IPS-15b (cell line): ENCODE results near the gene ANKRD22.

Experiments used
- H3K27me3 ChIP-seq: one replicate; pipeline ENCODE4 v1.6.1; 2013; ENCODE audit warnings: low read length; ENCODE audit not compliant: control insufficient read depth, insufficient read depth
- H3K36me3 ChIP-seq: one replicate; pipeline ENCODE4 v1.6.1; 2013; ENCODE audit warnings: low read length; ENCODE audit not compliant: control insufficient read depth, insufficient read depth
- H3K4me1 ChIP-seq: one replicate; pipeline ENCODE4 v1.6.1; 2013; ENCODE audit warnings: mild to moderate bottlenecking, low read length; ENCODE audit not compliant: control insufficient read depth, insufficient read depth
- H3K4me3 ChIP-seq: one replicate; pipeline ENCODE4 v1.5.1; 2013; ENCODE audit warnings: low read depth, low read length
- H3K9ac ChIP-seq: one replicate; pipeline ENCODE4 v1.6.1; 2013; ENCODE audit warnings: low read depth, mild to moderate bottlenecking, low read length
- H3K9me3 ChIP-seq: one replicate; pipeline ENCODE4 v1.6.1; 2013; ENCODE audit warnings: mild to moderate bottlenecking, low read length; ENCODE audit not compliant: control insufficient read depth, insufficient read depth

The ANKRD22 gene

DNA sequence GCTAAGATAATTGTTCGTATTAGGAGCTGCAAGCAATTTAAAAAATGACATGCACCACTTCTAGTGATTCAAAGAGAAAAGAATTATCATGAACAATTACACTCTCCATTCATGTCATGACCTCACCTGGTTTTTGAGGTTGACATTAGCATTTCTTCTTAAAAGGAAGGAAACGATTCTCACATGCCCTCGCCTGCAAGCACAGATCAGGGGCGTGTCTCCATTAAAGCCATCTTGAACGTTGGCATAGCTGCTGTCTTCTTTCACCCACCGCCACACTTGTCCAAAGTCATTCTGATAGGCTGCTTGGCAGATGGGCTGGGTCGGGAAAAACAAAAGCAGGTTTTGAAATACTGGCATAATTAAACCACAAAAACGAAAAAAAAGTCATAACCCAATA lies 19.9 kb downstream of the ANKRD22 start:
- H3K9me3 ChIP-seq, result no peaks in the 10 kb centered on the region
- H3K27me3 ChIP-seq, result no peaks in the 10 kb centered on the region
- no peak overlapping the region for H3K4me3 ChIP-seq
- no peak overlapping the region for H3K9ac ChIP-seq
- H3K36me3 ChIP-seq, result no peaks in the 10 kb centered on the region
- no peaks in the 10 kb centered on the region for H3K4me1 ChIP-seq

- no peak overlapping the region for H3K9ac ChIP-seq
- no peaks in the 10 kb centered on the region for H3K27me3 ChIP-seq
- H3K36me3 ChIP-seq, result no peaks in the 10 kb centered on the region
- no peaks in the 10 kb centered on the region for H3K4me1 ChIP-seq
- no peak overlapping the region for H3K4me3 ChIP-seq
- H3K9me3 ChIP-seq, result no peaks in the 10 kb centered on the region
Measured at GRCh38 chr10:88830643-88831268, 20.9 kb downstream of the ANKRD22 start.

GRCh38 chr10:88828310-88828709 lies 23.3 kb downstream of the ANKRD22 start:
- Histone ChIP-seq H3K9me3 (no peaks in the 10 kb centered on the region), H3K4me3 (no peak overlapping the region), H3K9ac (no peak overlapping the region), H3K36me3 (no peaks in the 10 kb centered on the region), H3K4me1 (no peaks in the 10 kb centered on the region), H3K27me3 (no peaks in the 10 kb centered on the region)

DNA sequence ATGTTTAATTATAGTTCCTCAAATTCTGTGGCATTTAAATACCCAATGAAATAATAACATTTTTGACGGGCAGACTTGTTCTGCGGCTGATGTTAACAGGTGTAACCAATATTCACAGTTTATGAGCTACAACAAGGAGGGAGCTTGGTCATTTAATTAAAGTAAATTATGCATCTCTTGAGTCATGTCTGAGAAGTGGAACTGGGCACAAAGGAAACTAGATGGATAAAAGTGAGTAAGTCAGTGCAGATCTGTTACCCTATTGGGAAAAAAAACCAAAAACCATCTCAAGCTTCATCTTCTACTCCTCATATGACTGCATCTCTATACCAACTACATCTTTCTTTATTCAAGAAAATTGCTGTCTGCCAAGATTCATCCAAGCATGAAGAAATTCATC lies 24.0 kb downstream of the ANKRD22 start:
- no peaks in the 10 kb centered on the region for H3K4me1 ChIP-seq
- no peaks in the 10 kb centered on the region for H3K27me3 ChIP-seq
- no peaks in the 10 kb centered on the region for H3K36me3 ChIP-seq
- no peak overlapping the region for H3K9ac ChIP-seq
- H3K4me3 ChIP-seq, result no peak overlapping the region
- H3K9me3 ChIP-seq, result no peaks in the 10 kb centered on the region

- H3K9ac ChIP-seq, result no peak overlapping the region
- H3K4me3 ChIP-seq, result no peak overlapping the region
- no peaks in the 10 kb centered on the region for H3K27me3 ChIP-seq
- H3K36me3 ChIP-seq, result no peaks in the 10 kb centered on the region
- H3K4me1 ChIP-seq, result no peaks in the 10 kb centered on the region
- H3K9me3 ChIP-seq, result no peaks in the 10 kb centered on the region
Measured at GRCh38 chr10:88826388-88826787, 25.3 kb downstream of the ANKRD22 start.

GRCh38 chr10:88820748-88821401 lies 30.8 kb downstream of the ANKRD22 start:
- H3K4me3 ChIP-seq, result no peak overlapping the region
- no peaks in the 10 kb centered on the region for H3K9me3 ChIP-seq
- no peaks in the 10 kb centered on the region for H3K36me3 ChIP-seq
- H3K27me3 ChIP-seq, result no peaks in the 10 kb centered on the region
- no peak overlapping the region for H3K9ac ChIP-seq
- H3K4me1 ChIP-seq, result no peaks in the 10 kb centered on the region

DNA sequence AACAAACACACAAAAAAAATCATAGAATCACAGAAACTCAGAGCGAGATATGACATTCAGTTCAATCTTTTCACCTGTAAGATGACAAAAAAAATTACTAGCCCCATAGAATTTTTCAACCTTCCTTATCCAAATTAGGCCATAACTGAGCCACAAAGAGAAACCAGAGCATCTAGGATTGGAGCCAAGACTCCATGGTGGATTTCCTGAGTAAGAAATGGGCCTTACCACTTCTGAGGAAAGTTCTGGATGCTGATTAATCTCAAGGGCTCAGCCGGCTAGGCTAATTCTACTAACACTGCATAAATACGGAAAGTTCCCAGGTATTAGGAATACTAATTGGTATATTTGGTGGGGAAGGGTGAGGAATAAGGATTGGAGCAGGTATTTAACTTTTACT lies 32.4 kb downstream of the ANKRD22 start:
- no peaks in the 10 kb centered on the region for H3K9me3 ChIP-seq
- H3K27me3 ChIP-seq, result no peaks in the 10 kb centered on the region
- H3K4me3 ChIP-seq, result no peak overlapping the region
- H3K4me1 ChIP-seq, result no peaks in the 10 kb centered on the region
- H3K36me3 ChIP-seq, result no peaks in the 10 kb centered on the region
- H3K9ac ChIP-seq, result no peak overlapping the region

DNA sequence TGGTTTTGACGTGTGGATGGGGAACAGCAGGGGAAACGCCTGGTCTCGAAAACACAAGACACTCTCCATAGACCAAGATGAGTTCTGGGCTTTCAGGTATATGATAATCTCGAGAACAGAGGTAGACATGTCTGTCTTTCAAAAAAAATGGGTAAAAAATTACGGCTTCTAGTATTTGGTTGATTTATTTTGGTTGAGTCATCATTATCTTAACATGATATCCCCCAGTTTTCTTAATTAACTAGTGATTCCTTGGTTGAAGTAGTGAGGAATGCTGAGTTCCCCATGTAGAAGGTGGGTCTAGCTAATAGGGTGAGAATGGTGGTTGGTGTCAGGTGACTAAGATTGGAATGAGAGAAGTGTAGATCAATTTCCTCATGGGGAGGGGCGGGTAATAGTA lies 38.4 kb downstream of the ANKRD22 start:
- no peaks in the 10 kb centered on the region for H3K4me1 ChIP-seq
- H3K9me3 ChIP-seq, result no peaks in the 10 kb centered on the region
- no peak overlapping the region for H3K4me3 ChIP-seq
- no peaks in the 10 kb centered on the region for H3K36me3 ChIP-seq
- no peaks in the 10 kb centered on the region for H3K27me3 ChIP-seq
- H3K9ac ChIP-seq, result no peak overlapping the region

DNA sequence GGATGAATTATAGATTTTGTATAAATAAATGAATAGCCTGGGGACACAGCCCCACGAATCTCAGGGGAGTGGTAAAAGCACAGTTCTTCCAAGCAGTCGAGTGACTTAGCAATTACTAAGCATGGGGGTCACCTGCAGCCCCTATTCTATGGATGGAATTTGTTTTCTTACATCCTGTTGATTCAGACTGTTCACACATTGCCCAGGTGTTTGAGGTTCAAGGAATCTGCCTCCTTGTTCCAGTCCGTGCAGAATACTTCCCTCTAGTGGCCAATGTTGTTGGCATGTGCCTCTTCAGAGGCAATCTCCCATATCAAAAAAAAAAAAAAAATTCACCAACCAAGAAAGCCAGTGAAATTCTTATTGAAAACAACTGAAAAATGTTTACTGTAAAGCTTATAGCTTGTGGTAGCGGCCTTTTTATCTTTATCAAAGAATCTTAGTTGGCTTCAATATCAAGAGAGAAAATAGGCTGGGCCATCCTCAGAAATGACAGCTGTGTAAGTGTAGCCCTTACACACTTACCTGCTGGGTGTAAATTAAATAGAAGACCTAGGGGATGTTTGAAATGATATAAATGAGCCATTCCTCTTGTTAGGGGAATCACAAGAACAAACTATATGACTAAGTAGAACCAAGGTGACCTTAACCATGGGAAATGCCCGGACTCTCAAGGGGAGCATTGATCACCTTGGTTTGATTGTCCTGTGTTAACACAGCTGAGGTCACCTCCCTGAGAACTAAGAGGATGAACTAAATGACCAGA lies 41.3 kb downstream of the ANKRD22 start:
- Histone ChIP-seq H3K4me1 (no peaks in the 10 kb centered on the region), H3K27me3 (no peaks in the 10 kb centered on the region), H3K4me3 (no peak overlapping the region), H3K9me3 (no peaks in the 10 kb centered on the region), H3K36me3 (no peaks in the 10 kb centered on the region), H3K9ac (no peak overlapping the region)

GRCh38 chr10:88809621-88810020 lies 42.0 kb downstream of the ANKRD22 start:
- H3K9me3 ChIP-seq, result no peaks in the 10 kb centered on the region
- peaks cover 1% of the 10 kb centered on the region for H3K4me1 ChIP-seq
- no peak overlapping the region for H3K9ac ChIP-seq

DNA sequence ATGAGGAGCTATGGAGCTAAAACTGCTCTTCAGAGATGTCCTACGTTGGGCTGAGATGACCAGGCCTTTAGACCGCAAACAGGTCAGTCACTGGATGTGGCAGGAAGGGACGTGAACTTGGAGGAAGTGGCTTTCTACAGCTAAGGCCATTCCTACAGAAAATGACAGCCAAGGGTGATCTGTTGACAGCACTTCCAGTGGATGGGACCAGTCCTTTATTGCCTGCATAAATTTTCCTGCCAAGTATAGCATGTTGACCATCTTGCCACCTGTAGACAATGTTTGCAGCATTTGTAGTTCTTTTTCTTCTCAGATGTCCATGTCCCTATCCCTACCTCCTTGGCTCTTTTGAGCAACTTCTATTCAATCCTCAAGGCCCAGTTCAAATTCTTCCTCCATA lies 45.7 kb downstream of the ANKRD22 start:
- no peak overlapping the region for H3K4me3 ChIP-seq
- H3K9me3 ChIP-seq, result no peaks in the 10 kb centered on the region
- peaks cover 6% of the 10 kb centered on the region for H3K4me1 ChIP-seq
- H3K9ac ChIP-seq, result no peak overlapping the region
- no peaks in the 10 kb centered on the region for H3K36me3 ChIP-seq
- H3K27me3 ChIP-seq, result no peaks in the 10 kb centered on the region

More at GRCh38 chr10:88809621-88810020, 42.0 kb downstream of the ANKRD22 start:
- Histone ChIP-seq H3K36me3 (no peaks in the 10 kb centered on the region), H3K27me3 (no peaks in the 10 kb centered on the region), H3K4me3 (no peak overlapping the region)

DNA sequence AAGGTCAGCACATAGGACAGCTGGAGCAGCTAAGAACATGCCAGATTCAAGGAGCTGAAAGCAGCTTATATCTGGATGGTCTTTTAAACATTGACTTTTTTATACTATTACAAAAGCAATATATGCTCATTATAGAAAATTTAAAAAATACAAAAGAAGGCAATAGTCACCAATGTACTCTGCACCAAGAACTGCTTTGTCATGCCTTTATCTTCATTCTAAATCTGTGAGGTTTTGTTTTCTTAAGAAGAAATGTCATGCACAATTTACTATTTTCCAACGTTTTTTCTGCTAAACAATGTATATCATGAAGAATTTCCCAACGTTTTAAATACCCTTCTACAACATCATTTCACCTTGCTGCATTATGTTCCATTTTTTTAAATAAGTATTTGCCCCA lies 46.3 kb downstream of the ANKRD22 start:
- Histone ChIP-seq H3K36me3 (no peaks in the 10 kb centered on the region), H3K9me3 (no peaks in the 10 kb centered on the region), H3K27me3 (no peaks in the 10 kb centered on the region), H3K4me1 (peaks cover 6% of the 10 kb centered on the region), H3K9ac (no peak overlapping the region), H3K4me3 (no peak overlapping the region)
